Right lobe of liver (tissue), 4 donors: ENCODE measurements around the gene ACOT7.

Source experiments
- CTCF ChIP-seq, 4 donors: fragments of 200-600 bp in 3 of 4; fragments of 450-650 bp in 1 of 4; IDR thresholded peaks; one replicate each; pipeline versions ENCODE4 v1.5.1 to v1.8.0; 2016 to 2022; ENCODE audit warnings: antibody characterized with exemption in 4 of 4, mild to moderate bottlenecking in 2 of 4
- POLR2A ChIP-seq: fragments of 450-650 bp; IDR thresholded peaks from one replicate; pipeline ENCODE4 v1.6.1; 2017; ENCODE audit warnings: antibody characterized with exemption, mild to moderate bottlenecking
- donor health status: DM: no; HTN: no; CAD: no.
- donor health status: DM: no; HTN: no; CAD: no.
- donor health status: DM: no; HTN: yes; CAD: no.

- TF ChIP-seq CTCF (IDR thresholded peaks at IDR 0.05) (no peak), POLR2A (no peak)
Measured at GRCh38 chr1:6271006-6271405, 122.6 kb downstream of the ACOT7 start.
